HG03565 (cell line): Measurements from ENCODE around the gene GSG1L.

ENCODE experiments used
- ATAC-seq: cut with Tn5 transposase; IDR thresholded peaks from one replicate; pipeline ENCODE4 v1.9.1; 2021; ENCODE audit warnings: mild to moderate bottlenecking, moderate library complexity; ENCODE audit not compliant: unreplicated experiment

The GSG1L gene

GRCh38 chr16:28067604-28068379, 4.3 kb upstream of the GSG1L start:
- no peak for ATAC-seq

GRCh38 chr16:28064706-28065249, 1.3 kb upstream of the GSG1L start:
- ATAC-seq, result no peak

- no peak for ATAC-seq
Measured at GRCh38 chr16:28064150-28064549, 636 bp upstream of the GSG1L start.

GRCh38 chr16:28062847-28063521, 530 bp downstream of the GSG1L start:
- no peak for ATAC-seq

GRCh38 chr16:28062261-28062846, 1.2 kb downstream of the GSG1L start:
- no peak for ATAC-seq

- ATAC-seq, result no peak
Measured at GRCh38 chr16:28061352-28062101, 2.0 kb downstream of the GSG1L start.

GRCh38 chr16:28059841-28060575, 3.5 kb downstream of the GSG1L start:
- ATAC-seq, result no peak

GRCh38 chr16:28058839-28059589, 4.5 kb downstream of the GSG1L start:
- ATAC-seq, result no peak

GRCh38 chr16:28057949-28058348, 5.6 kb downstream of the GSG1L start:
- ATAC-seq, result no peak

GRCh38 chr16:28053461-28053860, 10.1 kb downstream of the GSG1L start:
- ATAC-seq, result no peak

- ATAC-seq, result no peak
Measured at GRCh38 chr16:28052274-28053128, 11.0 kb downstream of the GSG1L start.

GRCh38 chr16:28051486-28051885, 12.0 kb downstream of the GSG1L start:
- ATAC-seq, result no peak

- no peak for ATAC-seq
Measured at GRCh38 chr16:28042811-28043210, 20.7 kb downstream of the GSG1L start.

- no peak for ATAC-seq
Measured at GRCh38 chr16:28041615-28042014, 21.9 kb downstream of the GSG1L start.

GRCh38 chr16:28040039-28040438, 23.5 kb downstream of the GSG1L start:
- ATAC-seq, result no peak

- ATAC-seq, result no peak
Measured at GRCh38 chr16:28039493-28039892, 24.0 kb downstream of the GSG1L start.

- ATAC-seq, result no peak
Measured at GRCh38 chr16:28038409-28038808, 25.1 kb downstream of the GSG1L start.

- ATAC-seq, result no peak
Measured at GRCh38 chr16:28035866-28036393, 27.6 kb downstream of the GSG1L start.

- ATAC-seq, result no peak
Measured at GRCh38 chr16:28033870-28034269, 29.6 kb downstream of the GSG1L start.
